K562 (cell line): Measurements from ENCODE around the gene TRAF3IP3.

Experiments used
- CHD1 ChIP-seq: fragments of 200-600 bp; sonication (generic); IDR thresholded peaks from one replicate; pipeline ENCODE4 v1.6.1; 2012; ENCODE audit warnings: mild to moderate bottlenecking, moderate library complexity, low read length, inconsistent platforms
- FOXA3 ChIP-seq, 2 experiments: fragments of 450-650 bp in 1 of 2; sonication (generic) in 1 of 2; formaldehyde crosslinking; IDR thresholded peaks in 1 of 2; conservative IDR thresholded peaks in 1 of 2; 2 replicates each; pipeline versions ENCODE4 v1.4.0 to v1.8.0; 2020 to 2022; ENCODE audit warnings: mild to moderate bottlenecking in 2 of 2, missing genetic modification reagents in 1 of 2
- SP1 ChIP-seq: sonication (generic); formaldehyde crosslinking; IDR thresholded peaks from 2 replicates; pipeline ENCODE4 v1.8.1; 2022; ENCODE audit warnings: mild to moderate bottlenecking, missing genetic modification reagents
- TCF3 ChIP-seq: sonication (generic); formaldehyde crosslinking; IDR thresholded peaks from 2 replicates; pipeline ENCODE4 v1.4.0; 2020; ENCODE audit warnings: mild to moderate bottlenecking, missing genetic modification reagents
- TF ChIP-seq, protein P1 (sequence below), 2 experiments: fragments of 450-650 bp; formaldehyde crosslinking in 1 of 2; IDR thresholded peaks; 2 replicates each; pipeline versions ENCODE4 v1.4.0 to v1.6.1; 2014 to 2020; ENCODE audit warnings: mild to moderate bottlenecking in 2 of 2, borderline replicate concordance in 1 of 2, low read depth in 1 of 2

DNA sequence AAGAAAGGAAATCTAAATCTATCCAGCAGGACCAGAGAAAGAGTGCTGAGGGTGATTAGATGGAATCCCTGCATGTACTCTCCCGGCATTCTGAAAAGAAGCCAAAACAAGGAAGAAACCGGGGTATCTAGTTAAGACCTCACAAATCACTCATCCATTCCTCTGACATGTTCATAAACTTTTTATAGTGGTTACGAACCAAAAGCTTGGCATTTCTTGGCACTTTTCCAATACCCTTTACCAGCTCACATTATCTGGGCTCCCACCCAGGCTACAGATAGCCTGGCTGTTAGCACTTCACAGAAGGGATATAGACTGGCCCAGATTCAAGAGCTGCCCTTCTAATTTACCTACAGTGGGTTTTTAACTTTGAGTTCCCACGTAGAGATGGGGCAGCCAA, 30.3 kb downstream of the TRAF3IP3 start:
- TF ChIP-seq CHD1, result no peak
- no peak for TF ChIP-seq FOXA3 (CRISPR knock-in tag; conservative IDR thresholded peaks at IDR 0.05 in 1 of 2, IDR thresholded peaks at IDR 0.05 in 1 of 2)
- no peak for TF ChIP-seq TCF3 (CRISPR knock-in tag)
- TF ChIP-seq, protein P1, sequence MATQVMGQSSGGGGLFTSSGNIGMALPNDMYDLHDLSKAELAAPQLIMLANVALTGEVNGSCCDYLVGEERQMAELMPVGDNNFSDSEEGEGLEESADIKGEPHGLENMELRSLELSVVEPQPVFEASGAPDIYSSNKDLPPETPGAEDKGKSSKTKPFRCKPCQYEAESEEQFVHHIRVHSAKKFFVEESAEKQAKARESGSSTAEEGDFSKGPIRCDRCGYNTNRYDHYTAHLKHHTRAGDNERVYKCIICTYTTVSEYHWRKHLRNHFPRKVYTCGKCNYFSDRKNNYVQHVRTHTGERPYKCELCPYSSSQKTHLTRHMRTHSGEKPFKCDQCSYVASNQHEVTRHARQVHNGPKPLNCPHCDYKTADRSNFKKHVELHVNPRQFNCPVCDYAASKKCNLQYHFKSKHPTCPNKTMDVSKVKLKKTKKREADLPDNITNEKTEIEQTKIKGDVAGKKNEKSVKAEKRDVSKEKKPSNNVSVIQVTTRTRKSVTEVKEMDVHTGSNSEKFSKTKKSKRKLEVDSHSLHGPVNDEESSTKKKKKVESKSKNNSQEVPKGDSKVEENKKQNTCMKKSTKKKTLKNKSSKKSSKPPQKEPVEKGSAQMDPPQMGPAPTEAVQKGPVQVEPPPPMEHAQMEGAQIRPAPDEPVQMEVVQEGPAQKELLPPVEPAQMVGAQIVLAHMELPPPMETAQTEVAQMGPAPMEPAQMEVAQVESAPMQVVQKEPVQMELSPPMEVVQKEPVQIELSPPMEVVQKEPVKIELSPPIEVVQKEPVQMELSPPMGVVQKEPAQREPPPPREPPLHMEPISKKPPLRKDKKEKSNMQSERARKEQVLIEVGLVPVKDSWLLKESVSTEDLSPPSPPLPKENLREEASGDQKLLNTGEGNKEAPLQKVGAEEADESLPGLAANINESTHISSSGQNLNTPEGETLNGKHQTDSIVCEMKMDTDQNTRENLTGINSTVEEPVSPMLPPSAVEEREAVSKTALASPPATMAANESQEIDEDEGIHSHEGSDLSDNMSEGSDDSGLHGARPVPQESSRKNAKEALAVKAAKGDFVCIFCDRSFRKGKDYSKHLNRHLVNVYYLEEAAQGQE (IDR thresholded peaks at IDR 0.05; ENCODE audit: borderline replicate concordance), result no peak
- TF ChIP-seq, protein P1 (CRISPR knock-in tag; IDR thresholded peaks at IDR 0.05; ENCODE audit: low read depth), result no peak
- no peak for TF ChIP-seq SP1 (CRISPR knock-in tag)
